ENCODE data around the gene TMIE. TPM values are rescaled to one million over a fixed set of nuclear protein-coding genes. Genes with fewer than 3 reads are reported as not detected.
A peak's percentile ranks its signal among the peaks of the same experiment; 100 is the strongest.

TMIE gene
- polyA plus RNA-seq, 1 donor (not counting 4 experiments of a cell fraction or from before 2014, with no cell fraction given), result 0.07 TPM

- no peaks in the 10 kb centered on the region for H3K9me1 ChIP-seq (ENCODE audit: control insufficient read depth, extremely low read depth, insufficient read depth, low read length)
- FAIRE-seq, result no peak
- H3K4me2 ChIP-seq (ENCODE audit: control insufficient read depth, extremely low read depth, insufficient read depth, low read depth, low read length), result no peak overlapping the region
- H3K36me3 ChIP-seq (ENCODE audit: control insufficient read depth in 2 of 2, extremely low read depth in 1 of 2, insufficient read depth in 2 of 2, low read length in 2 of 2), result peaks cover 45 to 57% of the 10 kb centered on the region in 2 experiments
- H3K9me3 ChIP-seq (ENCODE audit: control insufficient read depth, low read depth, low read length), result no peaks in the 10 kb centered on the region
- no peaks in the 10 kb centered on the region for H3K79me2 ChIP-seq (ENCODE audit: control insufficient read depth, insufficient read depth, low read length)
- dilution Hi-C loops (cut with MboI; ENCODE audit: extremely low pct_ligation_motif_present, low sequenced_read_pairs), result no loop called here
- TF ChIP-seq EZH2 (IDR thresholded peaks at IDR 0.05; ENCODE audit: low read length) (no peak), CTCF (optimal IDR thresholded peaks at IDR 0.05 in 1 of 3, IDR thresholded peaks at IDR 0.05 in 1 of 3, conservative IDR thresholded peaks at IDR 0.05 in 1 of 3; ENCODE audit: extremely low read depth in 1 of 3, insufficient read depth in 2 of 3, low read length in 3 of 3) (no peak)
- no peak for DNase-seq (ENCODE audit: low read depth, low spot score)
- H3K4me1 ChIP-seq (ENCODE audit: control insufficient read depth, extremely low read depth, insufficient read depth, low read length), result no peaks in the 10 kb centered on the region
- H3K4me3 ChIP-seq (ENCODE audit: control insufficient read depth in 2 of 3, extremely low read depth in 1 of 3, insufficient read depth in 2 of 3, low read depth in 1 of 3, low read length in 3 of 3), result no peak overlapping the region
- no peak overlapping the region for H3K27ac ChIP-seq (ENCODE audit: control insufficient read depth, insufficient read depth, low read length)
- no peak overlapping the region for H2AFZ ChIP-seq (ENCODE audit: control insufficient read depth, low read length)
- no peak overlapping the region for H3K9ac ChIP-seq (ENCODE audit: control insufficient read depth, extremely low read depth, insufficient read depth, low read length)
- no peaks in the 10 kb centered on the region for H3K27me3 ChIP-seq (ENCODE audit: control insufficient read depth, extremely low read depth, insufficient read depth, low read length)
- H4K20me1 ChIP-seq (ENCODE audit: control insufficient read depth, extremely low read depth, insufficient read depth, low read length), result no peaks in the 10 kb centered on the region
Measured at GRCh38 chr3:46673151-46674030, 27.8 kb upstream of the TMIE start.

- Histone ChIP-seq H3K79me2 (ENCODE audit: control insufficient read depth, insufficient read depth, low read length) (no peaks in the 10 kb centered on the region), H3K27ac (ENCODE audit: control insufficient read depth, insufficient read depth, low read length) (no peak overlapping the region), H4K20me1 (ENCODE audit: control insufficient read depth, extremely low read depth, insufficient read depth, low read length) (no peaks in the 10 kb centered on the region), H3K9me3 (ENCODE audit: control insufficient read depth, low read depth, low read length) (no peaks in the 10 kb centered on the region), H3K27me3 (ENCODE audit: control insufficient read depth, extremely low read depth, insufficient read depth, low read length) (no peaks in the 10 kb centered on the region), H3K9ac (ENCODE audit: control insufficient read depth, extremely low read depth, insufficient read depth, low read length) (no peak overlapping the region), H3K9me1 (ENCODE audit: control insufficient read depth, extremely low read depth, insufficient read depth, low read length) (no peaks in the 10 kb centered on the region), H3K4me2 (ENCODE audit: control insufficient read depth, extremely low read depth, insufficient read depth, low read depth, low read length) (no peak overlapping the region), H2AFZ (ENCODE audit: control insufficient read depth, low read length) (no peak overlapping the region), H3K4me3 (ENCODE audit: control insufficient read depth in 2 of 3, extremely low read depth in 1 of 3, insufficient read depth in 2 of 3, low read depth in 1 of 3, low read length in 3 of 3) (no peak overlapping the region), H3K36me3 (ENCODE audit: control insufficient read depth in 2 of 2, extremely low read depth in 1 of 2, insufficient read depth in 2 of 2, low read length in 2 of 2) (peaks cover 50 to 63% of the 10 kb centered on the region in 2 experiments), H3K4me1 (ENCODE audit: control insufficient read depth, extremely low read depth, insufficient read depth, low read length) (no peaks in the 10 kb centered on the region)
- DNase-seq (ENCODE audit: low read depth, low spot score) (no peak), FAIRE-seq (no peak)
- TF ChIP-seq CTCF (optimal IDR thresholded peaks at IDR 0.05 in 1 of 3, IDR thresholded peaks at IDR 0.05 in 1 of 3, conservative IDR thresholded peaks at IDR 0.05 in 1 of 3; ENCODE audit: extremely low read depth in 1 of 3, insufficient read depth in 2 of 3, low read length in 3 of 3) (peak in 2 of 3 experiments; percentile 16 to 40), EZH2 (IDR thresholded peaks at IDR 0.05; ENCODE audit: low read length) (no peak)
- dilution Hi-C loops (cut with MboI; ENCODE audit: extremely low pct_ligation_motif_present, low sequenced_read_pairs), result no loop called here
Measured at GRCh38 chr3:46674031-46674845, 27.0 kb upstream of the TMIE start.
